ENCODE results near the gene NFKBIA. TPM values are rescaled to one million over a fixed set of nuclear protein-coding genes. Genes with fewer than 3 reads are reported as not detected.

The NFKBIA gene
- total and polyA plus RNA-seq, 7 donors, result 48.7 to 151 (median 94.0) TPM

DNA sequence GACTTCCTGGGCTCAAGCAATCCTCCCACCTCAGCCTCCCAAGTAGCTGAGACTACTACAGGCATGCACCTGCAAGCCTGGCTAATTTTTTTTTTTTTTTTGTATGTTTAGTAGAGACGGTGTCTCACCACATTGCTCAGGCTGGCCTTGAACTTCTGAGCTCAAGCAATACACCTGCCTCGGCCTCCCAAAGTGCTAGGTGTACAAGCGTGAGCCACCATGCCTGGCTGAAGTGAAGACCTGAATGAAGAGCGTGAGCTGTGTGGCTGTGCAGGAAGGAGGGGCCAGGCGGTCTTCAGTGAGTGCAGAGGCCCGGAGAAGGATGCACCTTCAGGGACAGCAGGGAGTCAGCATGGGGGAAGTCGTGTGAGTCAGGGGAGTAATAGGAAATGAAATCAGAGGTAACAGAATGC lies 14.9 kb upstream of the NFKBIA start:
- intact Hi-C loops (cut with DNase I), result loop anchor here in 1 of 2 donors (10.0 kb wide), 1 partner anchor 155 kb away; no protein-coding TSS in a partner anchor
- H3K4me3 ChIP-seq, result no peak overlapping the region
- no peak for DNase-seq
- H3K9me3 ChIP-seq, result no peaks in the 10 kb centered on the region
- H3K4me1 ChIP-seq, result no peaks in the 10 kb centered on the region
- no peak for ATAC-seq
- H3K27ac ChIP-seq, result no peak overlapping the region
- no peaks in the 10 kb centered on the region for H3K36me3 ChIP-seq (ENCODE audit: insufficient read depth in 1 of 2, low read depth in 1 of 2)
- 67 to 75% (median 73%) methylated on average over 7 of the region's 7 CpGs for WGBS, 3 donors
- H3K27me3 ChIP-seq (ENCODE audit: insufficient read depth in 3 of 3, low read length in 2 of 3), result peaks cover 0 to 2% (median 0%) of the 10 kb centered on the region in 3 donors
- TF ChIP-seq, protein P1, sequence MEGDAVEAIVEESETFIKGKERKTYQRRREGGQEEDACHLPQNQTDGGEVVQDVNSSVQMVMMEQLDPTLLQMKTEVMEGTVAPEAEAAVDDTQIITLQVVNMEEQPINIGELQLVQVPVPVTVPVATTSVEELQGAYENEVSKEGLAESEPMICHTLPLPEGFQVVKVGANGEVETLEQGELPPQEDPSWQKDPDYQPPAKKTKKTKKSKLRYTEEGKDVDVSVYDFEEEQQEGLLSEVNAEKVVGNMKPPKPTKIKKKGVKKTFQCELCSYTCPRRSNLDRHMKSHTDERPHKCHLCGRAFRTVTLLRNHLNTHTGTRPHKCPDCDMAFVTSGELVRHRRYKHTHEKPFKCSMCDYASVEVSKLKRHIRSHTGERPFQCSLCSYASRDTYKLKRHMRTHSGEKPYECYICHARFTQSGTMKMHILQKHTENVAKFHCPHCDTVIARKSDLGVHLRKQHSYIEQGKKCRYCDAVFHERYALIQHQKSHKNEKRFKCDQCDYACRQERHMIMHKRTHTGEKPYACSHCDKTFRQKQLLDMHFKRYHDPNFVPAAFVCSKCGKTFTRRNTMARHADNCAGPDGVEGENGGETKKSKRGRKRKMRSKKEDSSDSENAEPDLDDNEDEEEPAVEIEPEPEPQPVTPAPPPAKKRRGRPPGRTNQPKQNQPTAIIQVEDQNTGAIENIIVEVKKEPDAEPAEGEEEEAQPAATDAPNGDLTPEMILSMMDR (IDR thresholded peaks at IDR 0.05), result no peak

DNA sequence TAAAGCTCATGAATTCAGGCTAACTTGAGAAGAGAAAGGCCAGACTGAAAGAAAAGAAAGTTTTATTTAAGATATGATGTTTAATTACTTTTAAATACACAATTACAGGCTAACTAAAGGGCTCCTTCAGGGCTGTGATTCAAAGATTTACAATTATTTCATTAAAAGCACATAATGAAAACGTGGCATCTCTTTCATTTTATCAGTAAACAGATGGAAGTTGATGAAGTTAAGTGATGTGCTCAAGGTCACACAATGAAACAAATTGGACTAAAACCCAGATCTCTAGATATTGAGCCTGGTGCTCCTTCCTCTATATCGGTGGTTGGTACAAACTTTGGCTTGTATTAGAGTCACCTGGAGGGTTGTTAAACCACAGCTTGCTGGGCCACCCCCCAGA lies 13.5 kb upstream of the NFKBIA start:
- intact Hi-C loops (cut with DNase I), result loop anchor here in 1 of 2 donors (10.0 kb wide), 1 partner anchor 153 kb away; no protein-coding TSS in a partner anchor
- WGBS, 3 donors, result 67 to 81% (median 80%) methylated on average over 2 of the region's 2 CpGs
- Histone ChIP-seq H3K27me3 (ENCODE audit: insufficient read depth in 3 of 3, low read length in 2 of 3) (peaks cover 0 to 2% (median 0%) of the 10 kb centered on the region in 3 donors), H3K4me1 (no peaks in the 10 kb centered on the region), H3K36me3 (ENCODE audit: insufficient read depth in 1 of 2, low read depth in 1 of 2) (no peaks in the 10 kb centered on the region), H3K4me3 (no peak overlapping the region), H3K27ac (no peak overlapping the region), H3K9me3 (no peaks in the 10 kb centered on the region)
- TF ChIP-seq, protein P1 (IDR thresholded peaks at IDR 0.05), result no peak
- DNase-seq (no peak), ATAC-seq (no peak)

DNA sequence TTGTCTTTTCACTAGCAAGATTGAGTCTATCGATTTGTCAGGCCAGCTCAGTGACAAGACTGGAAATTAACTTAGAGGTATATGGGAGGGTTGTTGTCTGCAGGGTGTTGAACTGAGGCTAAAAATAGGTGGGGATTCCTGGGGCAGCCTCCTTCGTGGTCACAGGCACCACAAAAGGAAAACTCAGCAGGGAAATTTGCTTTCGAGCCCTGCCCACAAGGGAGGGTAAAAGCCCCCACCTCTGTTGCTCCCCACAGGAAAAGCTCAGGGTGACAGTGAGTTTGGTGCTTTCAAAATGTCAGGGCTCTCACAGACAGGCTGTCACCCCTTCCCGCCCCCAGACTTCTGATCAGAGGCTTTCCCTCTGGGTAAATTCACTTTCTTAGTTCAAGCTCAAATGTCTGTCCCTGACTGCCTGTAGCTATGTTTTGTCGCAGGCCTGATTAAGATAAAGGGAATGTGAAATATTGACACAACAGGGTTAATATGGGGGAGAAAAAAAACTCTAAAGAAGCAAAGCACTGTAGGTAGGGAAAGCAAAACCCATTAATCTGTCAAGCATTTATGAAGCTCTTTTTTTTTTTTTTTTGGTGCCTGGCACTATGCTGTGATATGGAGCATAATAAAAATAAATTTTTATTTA lies 11.7 kb upstream of the NFKBIA start:
- Histone ChIP-seq H3K27me3 (ENCODE audit: insufficient read depth in 3 of 3, low read length in 2 of 3) (no peaks in the 10 kb centered on the region), H3K4me3 (no peak overlapping the region), H3K9me3 (no peaks in the 10 kb centered on the region), H3K4me1 (no peaks in the 10 kb centered on the region), H3K27ac (no peak overlapping the region), H3K36me3 (ENCODE audit: insufficient read depth in 1 of 2, low read depth in 1 of 2) (no peaks in the 10 kb centered on the region)
- intact Hi-C loops (cut with DNase I), result loop anchor here in 1 of 2 donors (10.0 kb wide), 1 partner anchor 151 kb away; no protein-coding TSS in a partner anchor
- DNase-seq (no peak), ATAC-seq (no peak)
- 43 to 53% (median 53%) methylated on average over 5 of the region's 5 CpGs for WGBS, 3 donors
- TF ChIP-seq, protein P1 (IDR thresholded peaks at IDR 0.05), result no peak

DNA sequence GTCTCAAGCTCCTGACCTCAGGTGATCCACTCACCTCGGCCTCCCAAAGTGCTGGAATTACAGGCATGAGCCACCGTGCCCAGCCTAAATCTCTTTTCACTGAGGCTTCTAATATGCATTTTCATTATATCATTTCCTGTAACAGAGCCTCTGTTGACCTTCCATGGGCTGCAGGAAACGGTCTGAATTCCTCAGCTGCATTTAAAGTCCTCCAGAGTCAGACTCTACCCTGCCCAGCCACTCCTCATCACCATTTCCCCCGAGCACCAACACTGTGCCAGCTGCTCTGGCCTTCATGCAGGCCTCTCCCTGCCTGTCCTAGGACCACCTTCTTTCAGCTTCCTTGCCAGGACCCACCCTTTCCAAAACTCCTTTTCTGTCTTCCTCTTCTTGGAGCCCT lies 9.8 kb upstream of the NFKBIA start:
- WGBS, 3 donors, result 33 to 36% (median 36%) methylated on average over 4 of the region's 4 CpGs
- no peaks in the 10 kb centered on the region for H3K4me1 ChIP-seq
- TF ChIP-seq, protein P1 (IDR thresholded peaks at IDR 0.05), result no peak
- no peaks in the 10 kb centered on the region for H3K36me3 ChIP-seq (ENCODE audit: insufficient read depth in 1 of 2, low read depth in 1 of 2)
- no peaks in the 10 kb centered on the region for H3K27me3 ChIP-seq (ENCODE audit: insufficient read depth in 3 of 3, low read length in 2 of 3)
- ATAC-seq (no peak), DNase-seq (no peak)
- no peak overlapping the region for H3K27ac ChIP-seq
- H3K9me3 ChIP-seq, result no peaks in the 10 kb centered on the region
- no peak overlapping the region for H3K4me3 ChIP-seq
- intact Hi-C loops (cut with DNase I), result loop anchor here (2.0 to 10.0 kb wide), 3 partner anchors 150 to 274 kb away; no protein-coding TSS in a partner anchor
